ENCODE measurements around the gene UTS2R. TPM values are rescaled to one million over a fixed set of nuclear protein-coding genes. Genes with fewer than 3 reads are reported as not detected.
"Not testable (repeated sequence)": the region's sequence is repeated elsewhere in the genome, so short reads cannot be mapped to it uniquely, and the experiment has no call there.

The UTS2R gene
- total RNA-seq, 2 donors from 2014 or later, result 0.18 TPM; not detected in 1

GRCh38 chr17:82347994-82348393, 23.6 kb upstream of the UTS2R start:
- not testable (repeated sequence) for DNase-seq (ENCODE audit: low spot score in 2 of 2); H3K9me3 Mint-ChIP-seq; H3K36me3 Mint-ChIP-seq; ATAC-seq; H3K27ac Mint-ChIP-seq

DNA sequence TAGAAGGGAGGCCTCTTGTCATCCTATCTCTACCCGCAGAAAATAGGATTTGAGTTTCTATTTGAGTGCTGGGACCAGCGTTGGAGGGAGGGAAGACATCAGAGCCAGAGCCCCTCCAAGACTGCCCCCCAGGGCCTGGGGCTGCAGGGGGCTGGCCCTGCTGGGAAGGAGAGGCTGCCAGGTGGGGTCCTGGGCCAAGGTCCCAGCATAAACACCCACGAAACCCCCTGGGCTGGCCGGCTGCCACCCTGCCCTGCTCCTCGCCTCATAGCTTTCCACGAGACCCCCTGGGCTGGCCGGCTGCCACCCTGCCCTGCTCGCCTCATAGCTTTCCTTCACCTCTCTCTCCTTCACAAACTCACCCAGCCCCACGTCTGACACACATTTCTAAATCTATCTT, 23.1 kb upstream of the UTS2R start:
- Mint-ChIP-seq H3K36me3 (no peaks in the 10 kb centered on the region), H3K27ac (no peak overlapping the region), H3K9me3 (no peaks in the 10 kb centered on the region)
- no peak for DNase-seq (ENCODE audit: low spot score in 2 of 2)
- no peak for ATAC-seq

GRCh38 chr17:82348866-82349265, 22.7 kb upstream of the UTS2R start:
- Mint-ChIP-seq H3K9me3 (no peaks in the 10 kb centered on the region), H3K36me3 (no peaks in the 10 kb centered on the region), H3K27ac (no peak overlapping the region)
- DNase-seq (ENCODE audit: low spot score in 2 of 2), result no peak
- no peak for ATAC-seq

- ATAC-seq (no peak), DNase-seq (ENCODE audit: low spot score in 2 of 2) (no peak)
- Mint-ChIP-seq H3K9me3 (no peaks in the 10 kb centered on the region), H3K36me3 (no peaks in the 10 kb centered on the region), H3K27ac (no peak overlapping the region)
Measured at GRCh38 chr17:82349287-82349701, 22.3 kb upstream of the UTS2R start.

- H3K36me3 Mint-ChIP-seq, result no peaks in the 10 kb centered on the region
- H3K9me3 Mint-ChIP-seq, result no peaks in the 10 kb centered on the region
- DNase-seq (ENCODE audit: low spot score in 2 of 2) (peak in 1 of 2 donors; percentile 52), ATAC-seq (peak in 1 of 2 donors; percentile 43)
- no peak overlapping the region for H3K27ac Mint-ChIP-seq
Measured at GRCh38 chr17:82350182-82351030, 21.2 kb upstream of the UTS2R start.

GRCh38 chr17:82351254-82351712, 20.3 kb upstream of the UTS2R start:
- Mint-ChIP-seq H3K9me3 (no peaks in the 10 kb centered on the region), H3K36me3 (no peaks in the 10 kb centered on the region), H3K27ac (no peak overlapping the region)
- ATAC-seq, result no peak
- DNase-seq (ENCODE audit: low spot score in 2 of 2), result no peak

DNA sequence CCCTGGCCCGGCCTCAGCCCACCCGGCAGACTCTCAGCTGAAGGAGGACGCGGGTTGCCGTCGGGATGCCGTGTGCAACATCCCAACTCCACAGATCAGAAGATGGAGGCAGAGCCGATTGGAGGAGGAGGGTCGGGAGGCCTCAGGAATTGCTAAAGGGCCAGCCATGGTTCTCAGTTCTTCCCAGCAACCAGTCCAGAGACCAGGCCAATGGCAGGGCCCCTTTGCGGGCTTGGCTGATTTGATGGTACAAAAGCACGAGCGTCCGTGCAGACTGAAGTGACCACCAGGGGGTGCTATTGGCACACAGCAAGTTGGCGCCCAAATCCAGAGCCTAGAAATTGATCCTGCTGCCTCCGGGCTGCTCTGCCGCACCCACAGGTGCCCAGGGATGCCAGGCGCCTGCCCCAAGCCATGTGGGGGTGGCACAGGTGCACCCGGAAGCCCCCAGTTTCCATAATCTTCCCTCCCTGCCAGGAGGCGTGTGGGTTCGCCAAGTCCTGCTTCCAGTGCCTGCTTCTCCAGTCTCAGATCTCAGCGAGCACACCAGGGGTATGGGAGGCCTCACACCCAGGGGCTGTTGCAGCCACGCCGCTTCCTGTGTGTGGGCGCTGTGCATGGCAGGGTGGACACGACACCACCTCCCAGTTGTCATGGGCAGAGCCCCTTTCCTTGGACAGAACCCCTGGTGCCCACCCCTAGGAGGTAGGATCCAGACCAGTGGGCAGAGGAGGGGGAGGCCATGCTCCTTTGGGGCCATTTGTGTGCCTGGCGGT, 19.7 kb upstream of the UTS2R start:
- Mint-ChIP-seq H3K9me3 (no peaks in the 10 kb centered on the region), H3K27ac (no peak overlapping the region), H3K36me3 (no peaks in the 10 kb centered on the region)
- DNase-seq (ENCODE audit: low spot score in 2 of 2) (peak; percentile 73 to 87), ATAC-seq (peak; percentile 89 to 90)

- DNase-seq (ENCODE audit: low spot score in 2 of 2) (no peak), ATAC-seq (no peak)
- Mint-ChIP-seq H3K36me3 (no peaks in the 10 kb centered on the region), H3K9me3 (peaks cover 0 to 3% of the 10 kb centered on the region in 2 donors), H3K27ac (no peak overlapping the region)
Measured at GRCh38 chr17:82353484-82353883, 18.1 kb upstream of the UTS2R start.

- no peak for DNase-seq (ENCODE audit: low spot score in 2 of 2)
- Mint-ChIP-seq H3K36me3 (no peaks in the 10 kb centered on the region), H3K27ac (peak overlapping the region in 1 of 2 donors; percentile 65), H3K9me3 (peaks cover 0 to 5% of the 10 kb centered on the region in 2 donors)
- ATAC-seq, result no peak
Measured at GRCh38 chr17:82354804-82355308, 16.7 kb upstream of the UTS2R start.

DNA sequence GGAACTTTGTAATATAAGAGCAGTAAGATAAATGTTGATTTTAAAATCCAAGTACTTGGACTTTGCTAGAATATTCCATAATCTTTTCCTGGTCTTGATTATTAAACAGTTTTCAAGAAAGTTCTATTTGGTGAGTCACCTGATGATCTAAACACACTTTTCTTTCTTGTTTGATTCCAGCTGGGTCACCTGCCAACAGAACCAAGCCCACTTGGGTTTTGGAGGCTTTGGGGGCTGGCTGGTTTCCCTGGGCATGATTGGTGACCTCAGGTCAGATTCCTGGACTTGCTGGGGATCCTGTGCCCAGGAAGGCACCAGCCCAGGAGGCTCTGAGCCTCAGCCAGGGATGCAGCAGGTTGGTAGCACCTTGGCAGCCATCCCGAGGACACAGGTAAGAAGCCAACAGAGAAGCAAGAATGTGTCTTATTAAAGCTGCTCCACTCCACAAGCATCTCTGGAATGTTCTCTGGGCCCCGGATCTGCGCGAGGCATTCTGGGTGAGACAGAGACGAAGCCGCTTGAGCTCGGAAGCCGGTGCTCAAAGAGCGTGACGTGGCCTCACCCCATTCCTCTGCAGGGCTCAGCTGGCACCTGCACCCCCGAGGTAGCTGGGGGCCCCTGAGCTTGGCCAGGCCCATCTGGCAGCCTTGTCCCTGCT, 15.7 kb upstream of the UTS2R start:
- no peaks in the 10 kb centered on the region for H3K36me3 Mint-ChIP-seq
- peaks cover 0 to 5% of the 10 kb centered on the region in 2 donors for H3K9me3 Mint-ChIP-seq
- ATAC-seq (no peak), DNase-seq (ENCODE audit: low spot score in 2 of 2) (no peak)
- H3K27ac Mint-ChIP-seq, result no peak overlapping the region

DNA sequence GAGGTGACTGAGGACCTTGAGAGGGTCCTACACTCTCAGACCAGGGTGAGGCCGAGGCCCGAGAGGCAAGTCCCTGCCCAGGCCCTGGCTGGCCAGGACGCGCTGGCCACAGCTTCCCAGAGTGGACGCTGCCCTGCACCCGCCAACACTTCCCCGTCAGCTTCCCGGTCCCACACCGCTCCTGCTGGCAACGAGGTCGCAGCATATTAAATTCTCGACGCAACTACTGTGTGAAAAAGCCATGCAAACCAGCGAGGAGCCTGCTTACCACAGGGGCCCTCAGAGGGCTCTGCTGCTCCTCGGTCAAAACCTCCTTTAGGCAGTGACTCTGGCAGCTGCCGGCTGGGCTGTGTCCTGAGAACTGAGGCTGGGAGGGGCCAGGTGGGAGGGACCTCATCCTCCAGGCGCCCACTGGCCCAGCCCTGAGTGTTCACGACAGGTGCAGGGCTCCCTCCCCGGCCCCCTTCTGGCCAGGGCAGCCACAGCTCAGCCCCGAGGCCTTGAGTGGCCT, 14.7 kb upstream of the UTS2R start:
- ATAC-seq (no peak), DNase-seq (ENCODE audit: low spot score in 2 of 2) (no peak)
- Mint-ChIP-seq H3K36me3 (no peaks in the 10 kb centered on the region), H3K9me3 (peaks cover 0 to 5% of the 10 kb centered on the region in 2 donors), H3K27ac (no peak overlapping the region)

GRCh38 chr17:82357394-82357793, 14.2 kb upstream of the UTS2R start:
- no peak for DNase-seq (ENCODE audit: low spot score in 2 of 2)
- peak in 1 of 2 donors; percentile 31 for ATAC-seq
- H3K36me3 Mint-ChIP-seq, result no peaks in the 10 kb centered on the region
- H3K27ac Mint-ChIP-seq, result no peak overlapping the region
- peaks cover 0 to 5% of the 10 kb centered on the region in 2 donors for H3K9me3 Mint-ChIP-seq

- Mint-ChIP-seq H3K9me3 (peaks cover 0 to 5% of the 10 kb centered on the region in 2 donors), H3K27ac (peak within 1 kb of the TSS in 1 of 2 donors; percentile 5)
- no peak for DNase-seq (ENCODE audit: low spot score in 2 of 2)
Measured at GRCh38 chr17:82358465-82359350, 12.9 kb upstream of the UTS2R start, which contains the start of gene TEX19. TSS of gene TEX19 (plus strand) at chr17:82359247. CDS start at chr17:82362151, 2,904 bp downstream.

GRCh38 chr17:82359451-82360074, 12.0 kb upstream of the UTS2R start:
- not testable (repeated sequence) for H3K27ac Mint-ChIP-seq; ATAC-seq; H3K36me3 Mint-ChIP-seq; DNase-seq (ENCODE audit: low spot score in 2 of 2); H3K9me3 Mint-ChIP-seq

More at GRCh38 chr17:82358465-82359350, 12.9 kb upstream of the UTS2R start, which contains the start of gene TEX19:
- ATAC-seq, result peak; percentile 47 to 57
- H3K36me3 Mint-ChIP-seq, result no peaks in the 10 kb centered on the region

All from activated naive CD4-positive, alpha-beta T cell treated with anti-CD3 and anti-CD28 coated beads, Interleukin-2, amount 50 U/mL, for 72 hours (primary cell).